ENCODE data around the gene PSME3IP1. TPM values are rescaled to one million over a fixed set of nuclear protein-coding genes. Genes with fewer than 3 reads are reported as not detected.
A peak's percentile ranks its signal among the peaks of the same experiment; 100 is the strongest.

PSME3IP1 gene
- total and polyA plus RNA-seq, 2 donors, result 81.8 to 93.1 TPM

DNA sequence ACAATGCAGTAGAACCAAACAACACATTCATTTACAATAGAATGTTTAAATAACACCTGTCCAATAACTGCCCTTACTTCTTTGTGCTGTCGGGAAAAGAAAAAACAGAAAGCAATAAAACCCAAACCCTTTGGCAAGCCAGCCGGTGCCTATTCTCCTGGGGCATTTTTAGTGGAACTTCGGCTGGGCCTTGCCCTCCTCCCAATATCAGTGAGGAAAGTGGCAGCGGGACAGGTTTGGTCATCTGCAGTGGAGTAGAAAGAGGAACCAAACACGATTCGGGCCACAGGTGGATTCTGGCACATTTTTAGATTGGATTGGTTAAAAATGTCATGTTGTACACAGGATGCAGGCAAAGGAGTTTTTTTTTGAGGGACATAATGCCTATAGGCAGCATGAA is 32.0 kb downstream of the PSME3IP1 start:
- H3K36me3 ChIP-seq (ENCODE audit: control insufficient read depth in 2 of 2, insufficient read depth in 2 of 2, low read length in 1 of 2), result peaks cover 50 to 76% of the 10 kb centered on the region in 2 donors
- peaks cover 0 to 5% of the 10 kb centered on the region in 2 donors for H3K9me3 ChIP-seq (ENCODE audit: control insufficient read depth in 2 of 2, insufficient read depth in 1 of 2, low read length in 1 of 2)
- WGBS, result 94% methylated on average over 6 of the region's 6 CpGs
- DNase-seq (ENCODE audit: low read depth in 6 of 9, low spot score in 9 of 9), result no peak
- no peaks in the 10 kb centered on the region for H3K27me3 ChIP-seq (ENCODE audit: control insufficient read depth in 2 of 2, insufficient read depth in 1 of 2, low read length in 1 of 2)
- H3K27ac ChIP-seq (ENCODE audit: low read depth in 1 of 2, low read length in 1 of 2), result no peak overlapping the region
- H3K4me1 ChIP-seq (ENCODE audit: control insufficient read depth in 2 of 2, insufficient read depth in 2 of 2, low read length in 2 of 2), result peaks cover 0 to 3% of the 10 kb centered on the region in 2 donors
- no peak overlapping the region for H3K4me3 ChIP-seq (ENCODE audit: low read length in 2 of 2)

DNA sequence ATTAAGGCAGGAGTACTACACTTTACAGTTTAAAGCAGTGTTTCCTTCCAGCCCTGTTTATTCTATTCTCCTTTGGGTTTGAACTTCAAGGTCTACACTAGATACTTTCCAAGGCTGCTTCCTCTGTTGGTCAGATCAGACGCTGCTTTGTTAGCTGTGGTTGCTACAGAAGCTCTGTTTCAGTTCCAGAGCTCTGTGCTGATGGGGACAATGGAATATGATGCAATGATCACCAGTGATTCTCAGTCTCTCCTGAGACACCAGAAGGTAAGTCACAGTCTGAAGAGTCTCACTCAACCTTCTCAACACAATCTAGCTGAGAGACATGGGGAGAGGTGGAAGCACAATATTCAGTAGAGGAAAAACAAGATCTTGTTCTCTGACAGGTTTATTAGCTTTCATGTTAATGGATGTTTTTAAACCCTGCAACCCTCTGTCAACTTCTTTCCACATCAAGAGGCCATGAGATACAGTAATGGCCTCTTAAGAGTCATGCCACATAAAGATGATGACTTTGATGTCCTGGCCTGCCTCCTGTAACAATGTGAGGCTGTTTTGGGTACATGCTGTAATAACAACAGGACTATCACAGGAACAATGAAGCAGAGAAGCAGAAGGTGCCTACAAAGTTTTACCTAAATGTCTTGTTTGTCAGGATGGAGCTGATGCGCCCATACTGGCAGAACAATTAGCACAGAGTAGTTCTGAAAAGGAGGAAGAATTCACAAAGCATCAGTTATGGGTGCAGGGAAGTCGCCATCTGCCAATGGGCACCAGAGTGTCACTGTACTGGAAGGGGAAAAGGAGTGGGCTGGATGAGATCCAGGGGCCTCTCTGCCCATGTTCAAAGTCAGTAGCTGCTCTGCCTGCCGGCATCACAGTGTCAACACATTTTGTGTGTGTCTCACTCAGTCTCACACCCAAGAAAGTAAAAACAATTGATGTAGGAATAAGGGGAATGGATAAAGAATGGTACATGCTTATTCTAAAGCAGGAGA is 33.4 kb downstream of the PSME3IP1 start:
- Histone ChIP-seq H3K27ac (ENCODE audit: low read depth in 1 of 2, low read length in 1 of 2) (peak overlapping the region in 1 of 2 donors; percentile 43), H3K9me3 (ENCODE audit: control insufficient read depth in 2 of 2, insufficient read depth in 1 of 2, low read length in 1 of 2) (peaks cover 0 to 4% of the 10 kb centered on the region in 2 donors), H3K4me1 (ENCODE audit: control insufficient read depth in 2 of 2, insufficient read depth in 2 of 2, low read length in 2 of 2) (peaks cover 0 to 13% of the 10 kb centered on the region in 2 donors), H3K27me3 (ENCODE audit: control insufficient read depth in 2 of 2, insufficient read depth in 1 of 2, low read length in 1 of 2) (no peaks in the 10 kb centered on the region), H3K4me3 (ENCODE audit: low read length in 2 of 2) (no peak overlapping the region), H3K36me3 (ENCODE audit: control insufficient read depth in 2 of 2, insufficient read depth in 2 of 2, low read length in 1 of 2) (peaks cover 40 to 61% of the 10 kb centered on the region in 2 donors)
- WGBS, result 85% methylated on average over 4 of the region's 4 CpGs
- no peak for DNase-seq (ENCODE audit: low read depth in 6 of 9, low spot score in 9 of 9)

DNA sequence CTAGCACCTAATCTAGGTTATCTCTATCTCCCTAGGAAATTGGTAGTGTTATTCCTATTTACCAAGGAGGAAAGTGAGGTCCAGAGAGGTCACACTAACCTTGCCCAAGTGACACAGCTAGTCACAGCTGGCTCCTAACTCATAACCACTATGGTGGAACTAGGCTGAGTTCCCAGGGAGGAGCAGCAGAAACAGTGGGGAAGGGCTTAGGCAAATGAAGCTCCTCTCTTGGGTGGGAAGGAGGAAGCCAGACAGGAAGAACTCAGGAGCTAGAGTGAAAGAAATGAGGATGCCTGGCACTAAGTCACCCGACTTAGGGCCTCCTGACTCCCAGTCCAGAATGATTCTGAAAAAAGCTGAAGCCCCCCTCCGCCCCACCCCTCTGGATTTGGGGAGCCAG is 34.5 kb downstream of the PSME3IP1 start:
- WGBS, result 80% methylated on average over 2 of the region's 2 CpGs
- Histone ChIP-seq H3K36me3 (ENCODE audit: control insufficient read depth in 2 of 2, insufficient read depth in 2 of 2, low read length in 1 of 2) (peaks cover 39 to 55% of the 10 kb centered on the region in 2 donors), H3K9me3 (ENCODE audit: control insufficient read depth in 2 of 2, insufficient read depth in 1 of 2, low read length in 1 of 2) (no peaks in the 10 kb centered on the region), H3K4me1 (ENCODE audit: control insufficient read depth in 2 of 2, insufficient read depth in 2 of 2, low read length in 2 of 2) (peaks cover 0 to 17% of the 10 kb centered on the region in 2 donors), H3K27me3 (ENCODE audit: control insufficient read depth in 2 of 2, insufficient read depth in 1 of 2, low read length in 1 of 2) (no peaks in the 10 kb centered on the region), H3K4me3 (ENCODE audit: low read length in 2 of 2) (no peak overlapping the region), H3K27ac (ENCODE audit: low read depth in 1 of 2, low read length in 1 of 2) (peak overlapping the region in 1 of 2 donors; percentile 17)
- no peak for DNase-seq (ENCODE audit: low read depth in 6 of 9, low spot score in 9 of 9)

DNA sequence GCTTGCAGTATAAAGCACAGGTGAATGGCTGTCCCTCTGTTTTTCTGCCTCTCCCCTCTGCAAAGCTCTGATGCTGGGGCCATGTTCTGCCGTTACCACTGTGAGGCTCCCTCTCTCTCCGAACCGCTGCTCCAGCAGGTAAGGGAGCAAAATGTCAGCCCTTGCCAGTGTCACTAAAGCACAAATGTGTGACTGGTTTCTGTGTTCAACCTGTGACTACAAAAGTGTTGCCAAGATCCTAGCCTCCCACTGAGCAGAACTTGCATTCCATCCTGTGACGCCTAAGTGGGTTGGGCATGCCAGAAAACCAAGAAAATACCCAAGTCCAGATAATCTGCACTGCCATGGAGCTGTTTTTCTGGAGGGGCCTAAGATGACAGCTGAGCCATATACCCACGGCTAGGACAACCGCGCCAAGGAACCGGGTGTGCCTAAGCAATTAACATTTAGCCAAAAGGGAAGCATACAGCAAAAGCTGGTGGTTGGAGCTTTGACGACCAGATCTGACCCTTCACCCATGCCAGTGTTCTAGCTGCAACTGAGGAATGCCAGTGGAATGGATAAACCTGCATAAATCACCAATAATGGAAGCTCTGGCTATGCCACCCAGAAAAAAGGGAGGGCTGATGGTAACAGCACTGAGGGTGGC is 35.0 kb downstream of the PSME3IP1 start:
- H3K27ac ChIP-seq (ENCODE audit: low read depth in 1 of 2, low read length in 1 of 2), result no peak overlapping the region
- peaks cover 0 to 18% of the 10 kb centered on the region in 2 donors for H3K4me1 ChIP-seq (ENCODE audit: control insufficient read depth in 2 of 2, insufficient read depth in 2 of 2, low read length in 2 of 2)
- no peaks in the 10 kb centered on the region for H3K27me3 ChIP-seq (ENCODE audit: control insufficient read depth in 2 of 2, insufficient read depth in 1 of 2, low read length in 1 of 2)
- no peaks in the 10 kb centered on the region for H3K9me3 ChIP-seq (ENCODE audit: control insufficient read depth in 2 of 2, insufficient read depth in 1 of 2, low read length in 1 of 2)
- DNase-seq (ENCODE audit: low read depth in 6 of 9, low spot score in 9 of 9), result no peak
- 97% methylated on average over 9 of the region's 9 CpGs for WGBS
- peaks cover 33 to 50% of the 10 kb centered on the region in 2 donors for H3K36me3 ChIP-seq (ENCODE audit: control insufficient read depth in 2 of 2, insufficient read depth in 2 of 2, low read length in 1 of 2)
- no peak overlapping the region for H3K4me3 ChIP-seq (ENCODE audit: low read length in 2 of 2)

DNA sequence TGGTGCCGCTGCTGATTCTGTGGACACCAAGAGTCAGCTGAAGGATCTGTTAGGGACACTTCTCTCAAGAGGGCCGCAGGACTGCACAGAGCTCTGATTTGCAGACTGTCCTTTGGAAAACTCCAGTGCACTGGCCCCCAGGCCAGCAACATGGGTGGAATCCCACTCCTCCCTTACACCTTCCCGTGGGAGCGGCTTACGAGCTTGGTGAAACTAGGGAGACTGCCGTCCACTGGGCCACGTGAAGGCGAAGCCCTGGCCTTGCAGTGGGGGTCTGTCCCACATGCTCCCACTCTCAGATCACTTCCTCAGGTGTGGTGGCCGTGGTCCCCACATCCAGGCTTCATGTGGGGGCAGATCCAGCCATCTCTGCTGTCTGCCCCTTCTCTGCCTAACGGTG is 36.4 kb downstream of the PSME3IP1 start:
- Histone ChIP-seq H3K9me3 (ENCODE audit: control insufficient read depth in 2 of 2, insufficient read depth in 1 of 2, low read length in 1 of 2) (no peaks in the 10 kb centered on the region), H3K36me3 (ENCODE audit: control insufficient read depth in 2 of 2, insufficient read depth in 2 of 2, low read length in 1 of 2) (peaks cover 23 to 36% of the 10 kb centered on the region in 2 donors), H3K27ac (ENCODE audit: low read depth in 1 of 2, low read length in 1 of 2) (no peak overlapping the region), H3K4me3 (ENCODE audit: low read length in 2 of 2) (no peak overlapping the region), H3K4me1 (ENCODE audit: control insufficient read depth in 2 of 2, insufficient read depth in 2 of 2, low read length in 2 of 2) (peaks cover 0 to 25% of the 10 kb centered on the region in 2 donors), H3K27me3 (ENCODE audit: control insufficient read depth in 2 of 2, insufficient read depth in 1 of 2, low read length in 1 of 2) (no peaks in the 10 kb centered on the region)
- no peak for DNase-seq (ENCODE audit: low read depth in 6 of 9, low spot score in 9 of 9)
- WGBS, result 98% methylated on average over 10 of the region's 10 CpGs

DNA sequence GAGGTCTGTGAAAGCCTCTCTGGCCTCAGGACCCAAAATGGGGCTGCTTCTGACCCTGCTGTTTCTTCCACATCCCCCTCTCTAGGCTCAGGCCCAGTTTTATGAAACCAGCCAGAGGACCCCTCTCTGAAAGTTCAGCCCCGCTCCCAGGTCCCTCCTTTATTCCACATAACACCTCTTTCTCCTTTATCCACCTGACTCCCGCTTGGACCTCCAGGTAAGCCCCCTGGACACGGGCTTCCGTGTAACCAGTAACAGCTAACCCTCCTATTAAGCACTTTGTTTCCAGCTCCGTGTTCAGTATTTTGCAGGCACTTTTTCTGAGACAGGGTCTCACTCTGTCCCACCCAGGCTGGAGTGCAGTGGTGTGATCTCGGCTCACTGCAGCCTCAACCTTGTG is 37.4 kb downstream of the PSME3IP1 start:
- no peak overlapping the region for H3K27ac ChIP-seq (ENCODE audit: low read depth in 1 of 2, low read length in 1 of 2)
- peaks cover 0 to 34% of the 10 kb centered on the region in 2 donors for H3K4me1 ChIP-seq (ENCODE audit: control insufficient read depth in 2 of 2, insufficient read depth in 2 of 2, low read length in 2 of 2)
- H3K36me3 ChIP-seq (ENCODE audit: control insufficient read depth in 2 of 2, insufficient read depth in 2 of 2, low read length in 1 of 2), result peaks cover 14 to 26% of the 10 kb centered on the region in 2 donors

DNA sequence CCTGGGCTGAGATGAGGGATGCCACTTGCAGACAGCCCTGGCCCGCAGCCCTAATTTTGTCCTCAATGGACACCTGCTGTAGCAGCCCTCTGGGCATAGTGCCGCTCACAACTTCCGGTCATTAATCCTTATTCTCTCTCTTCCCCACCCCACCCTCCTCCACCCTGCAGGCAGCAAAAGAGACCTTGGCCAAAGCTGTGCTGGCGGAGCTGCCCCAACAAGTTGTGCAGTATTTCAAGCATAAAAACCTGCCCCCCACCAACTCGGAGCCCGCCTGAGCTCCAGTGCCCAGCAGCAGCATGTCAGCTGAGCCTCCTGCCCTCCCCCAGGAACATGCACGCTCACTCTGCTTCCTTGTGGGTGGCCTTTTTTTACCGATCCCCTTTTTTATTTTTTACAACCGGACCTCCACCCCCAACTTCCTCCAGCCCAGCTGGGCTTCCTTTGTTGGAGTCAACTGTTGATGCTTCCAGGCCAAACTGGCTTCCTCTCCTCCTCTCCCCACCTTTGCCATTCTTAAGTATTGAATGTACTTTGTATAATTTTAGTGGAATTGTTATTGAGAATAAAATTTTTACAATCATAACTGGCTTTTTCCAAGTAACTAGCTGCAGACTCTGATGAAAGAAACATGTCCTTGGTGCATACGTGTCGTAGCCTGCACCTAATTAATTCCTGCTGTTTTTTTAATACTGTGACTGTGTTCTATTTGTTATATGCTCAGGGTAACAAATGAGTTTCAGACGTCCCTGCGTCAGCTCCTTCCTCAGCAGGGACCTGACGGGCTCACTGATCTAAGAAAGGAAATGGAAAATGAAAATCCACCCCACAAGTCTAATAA is 38.2 kb downstream of the PSME3IP1 start:
- H3K4me1 ChIP-seq (ENCODE audit: control insufficient read depth in 2 of 2, insufficient read depth in 2 of 2, low read length in 2 of 2), result peaks cover 7 to 42% of the 10 kb centered on the region in 2 donors
- peaks cover 6 to 18% of the 10 kb centered on the region in 2 donors for H3K36me3 ChIP-seq (ENCODE audit: control insufficient read depth in 2 of 2, insufficient read depth in 2 of 2, low read length in 1 of 2)
- H3K27ac ChIP-seq (ENCODE audit: low read depth in 1 of 2, low read length in 1 of 2), result peak overlapping the region; percentile 26 to 31
- no peak overlapping the region for H3K4me3 ChIP-seq (ENCODE audit: low read length in 2 of 2)
- no peak for DNase-seq (ENCODE audit: low read depth in 6 of 9, low spot score in 9 of 9)
- H3K27me3 ChIP-seq (ENCODE audit: control insufficient read depth in 2 of 2, insufficient read depth in 1 of 2, low read length in 1 of 2), result no peaks in the 10 kb centered on the region
- H3K9me3 ChIP-seq (ENCODE audit: control insufficient read depth in 2 of 2, insufficient read depth in 1 of 2, low read length in 1 of 2), result no peaks in the 10 kb centered on the region
- 35% methylated on average over 14 of the region's 14 CpGs for WGBS

More for the DNA sequence above, 37.4 kb downstream of the PSME3IP1 start:
- DNase-seq (ENCODE audit: low read depth in 6 of 9, low spot score in 9 of 9), result no peak
- H3K9me3 ChIP-seq (ENCODE audit: control insufficient read depth in 2 of 2, insufficient read depth in 1 of 2, low read length in 1 of 2), result no peaks in the 10 kb centered on the region
- H3K4me3 ChIP-seq (ENCODE audit: low read length in 2 of 2), result no peak overlapping the region
- 99% methylated on average over 6 of the region's 6 CpGs for WGBS
- no peaks in the 10 kb centered on the region for H3K27me3 ChIP-seq (ENCODE audit: control insufficient read depth in 2 of 2, insufficient read depth in 1 of 2, low read length in 1 of 2)

DNA sequence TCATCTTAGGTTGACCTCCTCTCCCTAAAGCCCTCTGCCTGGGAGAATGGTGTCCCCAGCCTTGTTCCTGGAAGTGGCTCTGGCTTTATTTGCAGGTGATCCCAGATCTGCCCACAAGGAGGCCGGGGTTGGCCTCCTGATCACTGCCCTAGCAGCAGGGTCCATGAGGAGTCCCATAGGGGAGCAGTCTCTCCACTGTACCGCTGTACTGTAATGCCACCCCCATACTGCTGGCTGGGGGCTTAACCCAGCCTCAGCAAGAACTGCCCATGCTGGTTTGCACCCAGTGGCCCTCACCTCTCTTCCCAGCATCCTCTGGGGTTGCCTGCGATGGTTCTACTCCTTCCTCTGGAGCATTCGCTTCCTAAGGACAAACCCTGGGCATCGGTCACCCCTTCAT is 39.1 kb downstream of the PSME3IP1 start:
- no peak overlapping the region for H3K27ac ChIP-seq (ENCODE audit: low read depth in 1 of 2, low read length in 1 of 2)
- peaks cover 0 to 9% of the 10 kb centered on the region in 2 donors for H3K36me3 ChIP-seq (ENCODE audit: control insufficient read depth in 2 of 2, insufficient read depth in 2 of 2, low read length in 1 of 2)
- WGBS, result 97% methylated on average over 5 of the region's 5 CpGs
- no peak overlapping the region for H3K4me3 ChIP-seq (ENCODE audit: low read length in 2 of 2)
- peaks cover 16 to 48% of the 10 kb centered on the region in 2 donors for H3K4me1 ChIP-seq (ENCODE audit: control insufficient read depth in 2 of 2, insufficient read depth in 2 of 2, low read length in 2 of 2)
- no peaks in the 10 kb centered on the region for H3K27me3 ChIP-seq (ENCODE audit: control insufficient read depth in 2 of 2, insufficient read depth in 1 of 2, low read length in 1 of 2)
- no peak for DNase-seq (ENCODE audit: low read depth in 6 of 9, low spot score in 9 of 9)
- H3K9me3 ChIP-seq (ENCODE audit: control insufficient read depth in 2 of 2, insufficient read depth in 1 of 2, low read length in 1 of 2), result no peaks in the 10 kb centered on the region

Data from thymus (tissue), 11 donors.